HAP-1 (cell line): ENCODE data around the gene MASP2.
A peak's percentile ranks its signal among the peaks of the same experiment; 100 is the strongest.

Experiments
- DNase-seq, 2 experiments: peaks; one replicate each; pipeline ENCODE4 v3.0.0-alpha.2; 2016 to 2020; ENCODE audit warnings: low spot score in 2 of 2
- H3K27me3 ChIP-seq: fragments of 250-450 bp; sonication (Bioruptor Pico); 2 replicates; pipeline ENCODE4 v1.5.1; 2020; ENCODE audit warnings: low read depth, mild to moderate bottlenecking, moderate library complexity
- H3K36me3 ChIP-seq: fragments of 250-450 bp; sonication (Bioruptor Pico); replicated peaks from 2 replicates; pipeline ENCODE4 v1.5.1; 2020; ENCODE audit warnings: mild to moderate bottlenecking
- H3K4me1 ChIP-seq: fragments of 250-450 bp; sonication (Bioruptor Pico); 2 replicates; pipeline ENCODE4 v1.5.1; 2020; ENCODE audit warnings: mild to moderate bottlenecking
- H3K4me3 ChIP-seq: fragments of 250-450 bp; sonication (Bioruptor Pico); 2 replicates; pipeline ENCODE4 v1.5.1; 2020; ENCODE audit warnings: mild to moderate bottlenecking, moderate library complexity
- H3K9me3 ChIP-seq: fragments of 250-450 bp; sonication (Bioruptor Pico); 2 replicates; pipeline ENCODE4 v1.5.1; 2020; ENCODE audit warnings: mild to moderate bottlenecking, moderate library complexity
- in situ Hi-C: fragments of 300-500 bp; cut with MboI; formaldehyde crosslinking; loops from 3 replicates; pipeline ENCODE4 v1.14.3; 2020; ENCODE audit warnings: low sequenced_read_pairs, inconsistent platforms, mixed read lengths

MASP2 gene

DNA sequence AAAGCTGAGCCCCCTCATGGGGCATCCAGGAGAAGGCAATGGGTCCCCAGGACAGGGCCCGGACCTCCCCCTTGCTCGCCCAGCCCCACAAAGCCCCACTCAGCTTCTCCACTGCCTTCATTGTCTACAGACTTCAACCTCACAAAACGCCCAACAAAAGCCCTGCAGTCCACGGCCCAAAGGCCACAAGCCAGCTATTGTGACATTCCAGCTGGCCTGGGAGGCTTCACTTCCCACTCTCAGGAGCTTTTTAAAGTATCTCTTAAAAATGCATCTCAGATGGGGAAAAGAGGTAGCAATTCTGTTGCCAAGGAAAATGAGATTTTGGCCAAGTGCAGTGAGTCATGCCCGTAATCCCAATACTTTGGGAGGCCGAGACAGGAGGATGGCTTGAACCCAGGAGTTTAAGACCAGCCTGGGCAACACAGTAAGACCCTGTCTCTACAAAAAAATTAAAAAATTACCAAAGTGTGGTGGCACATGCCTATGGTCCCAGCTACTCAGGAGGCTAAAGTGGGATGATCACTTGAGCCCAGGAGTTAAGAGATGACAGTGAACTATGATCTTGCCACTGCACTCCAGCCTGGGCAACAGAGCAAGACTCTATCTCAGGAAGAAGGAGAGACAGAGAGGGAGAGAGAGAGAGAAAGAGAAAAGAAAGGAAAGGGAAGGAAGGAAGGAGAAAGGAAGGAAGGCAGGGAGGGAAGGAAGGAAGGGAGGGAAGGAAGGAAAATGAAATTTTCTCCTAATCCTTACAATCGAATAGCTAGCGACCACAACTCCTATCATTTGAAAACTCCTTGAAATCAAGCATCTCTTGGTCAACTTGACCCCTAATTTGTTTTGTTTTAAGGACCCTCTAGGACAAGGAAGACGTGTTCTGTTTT is 66.0 kb downstream of the MASP2 start:
- H3K4me1 ChIP-seq: peaks cover 8% of the 10 kb centered on the region
- in situ Hi-C loops: no loop called here
- no peak overlapping the region for H3K4me3 ChIP-seq

DNA sequence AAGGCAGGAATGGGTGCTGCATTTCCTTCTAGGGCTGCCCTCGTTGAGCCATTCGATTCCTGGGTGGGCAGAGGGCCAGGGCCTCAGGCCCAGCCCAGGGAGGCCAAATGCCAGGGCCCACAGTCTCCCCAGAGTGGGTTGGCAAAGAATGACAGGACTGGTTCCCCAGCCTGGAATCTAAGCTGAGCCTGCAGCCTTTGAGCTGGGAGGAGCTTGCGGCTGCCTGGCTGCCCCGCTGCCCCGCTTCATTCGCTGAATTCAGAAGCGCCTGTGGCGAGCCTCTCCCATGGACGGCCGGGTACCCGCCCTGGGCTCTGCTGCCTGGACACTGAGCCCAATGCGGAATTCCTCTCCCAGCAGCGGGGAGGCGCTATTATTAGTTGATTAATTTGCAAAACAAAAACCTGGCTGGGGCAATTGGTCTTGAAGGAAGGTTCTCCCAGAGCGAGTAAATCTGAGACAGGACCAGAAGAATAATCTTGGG is 66.9 kb downstream of the MASP2 start:
- Histone ChIP-seq H3K36me3 (no peaks in the 10 kb centered on the region), H3K4me3 (no peak overlapping the region), H3K27me3 (no peaks in the 10 kb centered on the region), H3K9me3 (no peaks in the 10 kb centered on the region), H3K4me1 (peaks cover 8% of the 10 kb centered on the region)
- peak; percentile 57 to 79 for DNase-seq
- in situ Hi-C loops: no loop called here

More for the DNA sequence above, 66.0 kb downstream of the MASP2 start:
- Histone ChIP-seq H3K9me3 (no peaks in the 10 kb centered on the region), H3K36me3 (no peaks in the 10 kb centered on the region), H3K27me3 (no peaks in the 10 kb centered on the region)
- peak in 1 of 2 experiments; percentile 40 for DNase-seq

DNA sequence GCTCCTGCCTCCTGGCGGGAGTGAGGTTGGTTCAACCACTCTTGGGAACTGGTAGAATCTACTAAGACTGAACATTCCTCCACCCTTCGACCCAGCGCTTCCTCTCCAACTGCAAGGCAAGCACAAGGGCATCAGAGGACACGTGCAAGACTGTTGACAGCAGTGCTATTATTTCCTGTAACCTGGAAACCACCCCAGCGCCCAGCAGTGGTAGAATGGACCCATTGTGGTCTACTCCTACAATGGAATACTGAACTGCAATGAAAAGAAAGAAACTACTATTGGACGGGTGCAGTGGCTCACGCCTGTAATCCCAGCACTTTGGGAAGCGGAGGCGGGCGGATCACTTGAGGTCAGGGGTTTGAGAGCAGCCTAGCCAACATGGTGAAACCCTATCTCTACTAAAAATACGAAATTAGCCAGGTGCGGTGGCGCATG is 67.5 kb downstream of the MASP2 start:
- in situ Hi-C loops: no loop called here
- H3K9me3 ChIP-seq: no peaks in the 10 kb centered on the region
- H3K36me3 ChIP-seq: no peaks in the 10 kb centered on the region
- H3K4me3 ChIP-seq: no peak overlapping the region
- H3K4me1 ChIP-seq: peaks cover 8% of the 10 kb centered on the region
- DNase-seq: peak; percentile 8 to 46
- H3K27me3 ChIP-seq: no peaks in the 10 kb centered on the region

DNA sequence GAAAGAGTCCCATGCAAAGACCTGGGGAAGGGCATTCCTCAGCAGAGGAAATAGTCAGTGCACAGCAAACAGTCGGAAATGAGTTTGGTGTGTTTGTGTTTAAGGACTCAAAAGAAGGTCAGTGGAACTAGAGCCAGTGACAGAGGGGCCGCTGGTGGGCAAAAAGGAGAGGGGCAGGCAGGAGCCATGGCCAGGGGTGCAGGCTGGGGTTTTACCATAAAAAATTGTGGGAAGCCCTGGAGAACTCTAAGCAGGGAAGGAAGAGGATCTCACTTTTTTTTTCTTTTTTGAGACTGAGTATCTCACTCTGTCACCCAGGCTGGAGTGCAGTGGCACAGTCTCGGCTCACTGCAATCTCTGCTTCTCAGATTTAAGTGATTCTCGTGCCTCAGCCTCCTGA is 68.3 kb downstream of the MASP2 start:
- Histone ChIP-seq H3K9me3 (no peaks in the 10 kb centered on the region), H3K27me3 (no peaks in the 10 kb centered on the region), H3K4me3 (no peak overlapping the region), H3K4me1 (peaks cover 8% of the 10 kb centered on the region), H3K36me3 (no peaks in the 10 kb centered on the region)
- no peak for DNase-seq
- in situ Hi-C loops: no loop called here
